Measurements from ENCODE around the gene CDH19. TPM values are rescaled to one million over a fixed set of nuclear protein-coding genes. Genes with fewer than 3 reads are reported as not detected.

The CDH19 gene
- total RNA-seq, 1 experiment from 2014 or later, result not detected

DNA sequence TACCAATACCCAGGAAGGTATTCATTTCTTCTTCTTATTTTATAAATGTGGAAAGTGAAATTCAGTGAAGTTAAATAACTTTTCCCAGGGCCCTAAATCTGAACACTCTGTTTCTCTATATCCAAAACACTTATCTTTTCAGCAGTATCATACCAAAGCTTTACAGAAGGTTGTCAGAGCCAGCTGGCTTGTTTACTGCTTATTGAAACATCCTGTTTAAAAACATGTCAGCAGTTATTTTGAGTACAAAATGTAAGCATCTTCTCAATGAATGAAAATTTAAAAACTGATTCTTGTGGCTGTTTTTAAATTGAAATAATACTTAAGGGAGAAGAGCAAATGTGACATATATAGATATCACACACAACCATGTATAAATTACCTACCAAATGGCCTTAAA lies 11.3 kb upstream of the CDH19 start:
- H3K36me3 ChIP-seq (ENCODE audit: control insufficient read depth in 1 of 2, insufficient read depth in 2 of 2, low read length in 2 of 2), result no peaks in the 10 kb centered on the region
- H3K27ac ChIP-seq (ENCODE audit: low read depth, low read length), result no peak overlapping the region
- peaks cover 10 to 26% of the 10 kb centered on the region in 2 experiments; a peak in 2 of 4 replicates for H3K9me3 ChIP-seq (ENCODE audit: control insufficient read depth in 1 of 2, insufficient read depth in 1 of 2, low read depth in 1 of 2, low read length in 2 of 2)
- H3K9ac ChIP-seq (ENCODE audit: low read length), result no peak overlapping the region
- H3K4me3 ChIP-seq (replicated peaks in 1 of 2; ENCODE audit: low read depth in 1 of 2, low read length in 2 of 2), result no peak overlapping the region
- H3K9me2 ChIP-seq (ENCODE audit: insufficient read depth), result no peaks in the 10 kb centered on the region
- POLR2A ChIA-PET, result no interaction called here
- no peak overlapping the region for H2AFZ ChIP-seq (ENCODE audit: low read depth, low read length, poor library complexity, severe bottlenecking)
- RAD21 ChIA-PET (ENCODE audit: low non-redundant PET in 1 of 2, low total read pairs in 2 of 2, uncharacterized antibody in 2 of 2, unreplicated experiment in 2 of 2), result no interaction called here
- intact Hi-C loops (cut with micrococcal nuclease), result no loop called here
- BruUV-seq (replicated peaks), result no TSS peak
- no peaks in the 10 kb centered on the region for H4K20me1 ChIP-seq (ENCODE audit: insufficient read depth)
- no peak overlapping the region for H3K4me2 ChIP-seq (ENCODE audit: low read length)
- H3K27me3 ChIP-seq (ENCODE audit: insufficient read depth, low read length), result no peaks in the 10 kb centered on the region
- TF ChIP-seq SP1 (IDR thresholded peaks at IDR 0.05; ENCODE audit: low read depth), result no peak
- TF ChIP-seq EZH2phosphoT487 (IDR thresholded peaks at IDR 0.05; ENCODE audit: borderline replicate concordance), result no peak
- TF ChIP-seq CBX3 (IDR thresholded peaks at IDR 0.05; ENCODE audit: low read depth), result no peak
- TF ChIP-seq EZH2 (IDR thresholded peaks at IDR 0.05), result no peak
- no peak for TF ChIP-seq POLR2AphosphoS5 (IDR thresholded peaks at IDR 0.05; ENCODE audit: low read depth, low read length)
- no peak for TF ChIP-seq JUND (IDR thresholded peaks at IDR 0.05)
- no peak for TF ChIP-seq ELF1 (IDR thresholded peaks at IDR 0.05; ENCODE audit: borderline replicate concordance, low read depth)
- TF ChIP-seq, protein P1, sequence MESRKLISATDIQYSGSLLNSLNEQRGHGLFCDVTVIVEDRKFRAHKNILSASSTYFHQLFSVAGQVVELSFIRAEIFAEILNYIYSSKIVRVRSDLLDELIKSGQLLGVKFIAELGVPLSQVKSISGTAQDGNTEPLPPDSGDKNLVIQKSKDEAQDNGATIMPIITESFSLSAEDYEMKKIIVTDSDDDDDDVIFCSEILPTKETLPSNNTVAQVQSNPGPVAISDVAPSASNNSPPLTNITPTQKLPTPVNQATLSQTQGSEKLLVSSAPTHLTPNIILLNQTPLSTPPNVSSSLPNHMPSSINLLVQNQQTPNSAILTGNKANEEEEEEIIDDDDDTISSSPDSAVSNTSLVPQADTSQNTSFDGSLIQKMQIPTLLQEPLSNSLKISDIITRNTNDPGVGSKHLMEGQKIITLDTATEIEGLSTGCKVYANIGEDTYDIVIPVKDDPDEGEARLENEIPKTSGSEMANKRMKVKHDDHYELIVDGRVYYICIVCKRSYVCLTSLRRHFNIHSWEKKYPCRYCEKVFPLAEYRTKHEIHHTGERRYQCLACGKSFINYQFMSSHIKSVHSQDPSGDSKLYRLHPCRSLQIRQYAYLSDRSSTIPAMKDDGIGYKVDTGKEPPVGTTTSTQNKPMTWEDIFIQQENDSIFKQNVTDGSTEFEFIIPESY (IDR thresholded peaks at IDR 0.05; ENCODE audit: extremely low read depth, insufficient replicate concordance, low read length), result no peak
- TF ChIP-seq ZFX (IDR thresholded peaks at IDR 0.05), result no peak
- no peak for TF ChIP-seq TCF7L2 (IDR thresholded peaks at IDR 0.05; ENCODE audit: borderline replicate concordance, extremely low read depth, insufficient read depth, insufficient read length)
- TF ChIP-seq MAX (IDR thresholded peaks at IDR 0.05), result no peak
- TF ChIP-seq, protein P2, sequence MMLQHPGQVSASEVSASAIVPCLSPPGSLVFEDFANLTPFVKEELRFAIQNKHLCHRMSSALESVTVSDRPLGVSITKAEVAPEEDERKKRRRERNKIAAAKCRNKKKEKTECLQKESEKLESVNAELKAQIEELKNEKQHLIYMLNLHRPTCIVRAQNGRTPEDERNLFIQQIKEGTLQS (IDR thresholded peaks at IDR 0.05), result no peak
- no peak for TF ChIP-seq FOSL1 (IDR thresholded peaks at IDR 0.05; ENCODE audit: low read depth)
- no peak for TF ChIP-seq POLR2A (IDR thresholded peaks at IDR 0.05; ENCODE audit: borderline replicate concordance, extremely low read depth, insufficient read depth, insufficient read length)
- no peak for TF ChIP-seq CEBPB (IDR thresholded peaks at IDR 0.05; ENCODE audit: low read depth)
- no peak for TF ChIP-seq RAD21 (IDR thresholded peaks at IDR 0.05; ENCODE audit: low read depth)
- no peak for TF ChIP-seq YY1 (IDR thresholded peaks at IDR 0.05; ENCODE audit: extremely low read depth, insufficient replicate concordance, low read depth, low read length)
- no peak for TF ChIP-seq SRF (IDR thresholded peaks at IDR 0.05; ENCODE audit: low read depth)
- CTCF ChIA-PET, result no interaction called here
- ATAC-seq, result no peak
- no peaks in the 10 kb centered on the region for H3K79me2 ChIP-seq (ENCODE audit: insufficient read depth, low read length)
- H3K4me1 ChIP-seq (ENCODE audit: control insufficient read depth in 1 of 2, insufficient read depth in 2 of 2, low read length in 2 of 2), result no peaks in the 10 kb centered on the region
- no peak for DNase-seq (ENCODE audit: low read depth, low spot score)

Data from HCT116 (cell line).